Activated CD8-positive, alpha-beta memory T cell treated with anti-CD3 and anti-CD28 coated beads for 36 hours (primary cell): ENCODE results near the gene FANCD2. TPM values are rescaled to one million over a fixed set of nuclear protein-coding genes. Genes with fewer than 3 reads are reported as not detected.
"Not testable (repeated sequence)": the region's sequence is repeated elsewhere in the genome, so short reads cannot be mapped to it uniquely, and the experiment has no call there.

Experiments used
- CTCF ChIA-PET: fragments of 350-600 bp; sonication (Branson Sonifier 250); formaldehyde crosslinking; loops from one replicate; lab custom pipeline; 2021; ENCODE audit warnings: antibody characterized with exemption; lab: Charles Lee
- POLR2A ChIA-PET: fragments of 350-600 bp; sonication (Branson Sonifier 250); formaldehyde crosslinking; loops from one replicate; lab custom pipeline; 2021; ENCODE audit warnings: antibody characterized with exemption; lab: Charles Lee
- total RNA-seq, 2 experiments: library from RNA; stranded (reverse); gene quantifications; one replicate each; pipeline ENCODE4 v1.2.3, GENCODE V29; 2021

FANCD2 gene
- total RNA-seq, 2 experiments from 2014 or later: 67.2 to 71.4 TPM

GRCh38 chr3:10088256-10088655, 62.0 kb downstream of the FANCD2 start:
- ChIA-PET CTCF (no interaction called here), POLR2A (no interaction called here)

GRCh38 chr3:10090179-10090578, 63.9 kb downstream of the FANCD2 start:
- ChIA-PET POLR2A (no interaction called here), CTCF (no interaction called here)

- POLR2A ChIA-PET, CTCF ChIA-PET: not testable (repeated sequence)
These were observed 64.5 kb downstream of the FANCD2 start for GRCh38 chr3:10090774-10091173.

GRCh38 chr3:10091387-10091786, 65.2 kb downstream of the FANCD2 start:
- CTCF ChIA-PET, POLR2A ChIA-PET: not testable (repeated sequence)

GRCh38 chr3:10093678-10094077, 67.4 kb downstream of the FANCD2 start:
- POLR2A ChIA-PET: no interaction called here
- CTCF ChIA-PET: no interaction called here

GRCh38 chr3:10099041-10099440, 72.8 kb downstream of the FANCD2 start:
- ChIA-PET CTCF (interaction anchor here (0.6 kb wide), 1 partner anchor 11 kb away, joined by 3 read pairs; no protein-coding TSS in a partner anchor), POLR2A (no interaction called here)

- ChIA-PET CTCF (no interaction called here), POLR2A (no interaction called here)
These were observed 80.7 kb downstream of the FANCD2 start for GRCh38 chr3:10106919-10107318.

GRCh38 chr3:10108091-10108490, 81.9 kb downstream of the FANCD2 start, which contains the start of gene FANCD2OS:
Gene FANCD2OS, minus strand, starts transcription at chr3:10108255. Its CDS starts 3,481 bp downstream, at chr3:10104774.
- ChIA-PET POLR2A (no interaction called here), CTCF (no interaction called here)

GRCh38 chr3:10115326-10116137, 89.3 kb downstream of the FANCD2 start, which contains the start of gene BRK1:
Gene BRK1, plus strand, starts transcription at chr3:10115675. Its CDS starts 27 bp downstream, at chr3:10115702.
- CTCF ChIA-PET: interaction anchor here (0.7 to 1.1 kb wide), 2 partner anchors 108 to 146 kb away, joined by 3 read pairs; no protein-coding TSS in a partner anchor
- POLR2A ChIA-PET: interaction anchor here (0.6 to 1.7 kb wide), 13 partner anchors 8 to 295 kb away, joined by 3 to 6 read pairs (median 4); no protein-coding TSS in a partner anchor

- CTCF ChIA-PET: no interaction called here
- POLR2A ChIA-PET: interaction anchor here (1.7 kb wide), 1 partner anchor 14 kb away, joined by 3 read pairs; no protein-coding TSS in a partner anchor
These were observed 89.9 kb downstream of the FANCD2 start for GRCh38 chr3:10116138-10116460.

- ChIA-PET POLR2A (interaction anchor here (1.7 kb wide), 1 partner anchor 13 kb away, joined by 3 read pairs; no protein-coding TSS in a partner anchor), CTCF (no interaction called here)
These were observed 90.7 kb downstream of the FANCD2 start for GRCh38 chr3:10116928-10117327.

- ChIA-PET CTCF (interaction anchor here (0.9 kb wide), 1 partner anchor 10 kb away, joined by 4 read pairs; no protein-coding TSS in a partner anchor), POLR2A (interaction anchor here (0.7 kb wide), 1 partner anchor 10 kb away, joined by 3 read pairs; no protein-coding TSS in a partner anchor)
These were observed 93.1 kb downstream of the FANCD2 start for GRCh38 chr3:10119376-10119775.

GRCh38 chr3:10121064-10121463, 94.8 kb downstream of the FANCD2 start:
- ChIA-PET CTCF (interaction anchor here (0.5 kb wide), 1 partner anchor 38 kb away, joined by 3 read pairs; no protein-coding TSS in a partner anchor), POLR2A (no interaction called here)

GRCh38 chr3:10122724-10123123, 96.5 kb downstream of the FANCD2 start:
- CTCF ChIA-PET: interaction anchor here (0.6 to 0.9 kb wide), 2 partner anchors 42 to 112 kb away, joined by 3 read pairs; partner anchors contain the start of gene IRAK2
- POLR2A ChIA-PET: interaction anchor here (0.6 to 0.7 kb wide), 3 partner anchors 91 to 377 kb away, joined by 3 to 4 read pairs (median 3); no protein-coding TSS in a partner anchor

GRCh38 chr3:10135872-10136271, 109.6 kb downstream of the FANCD2 start:
- CTCF ChIA-PET: interaction anchor here (1.1 kb wide), 1 partner anchor 112 kb away, joined by 3 read pairs; the partner anchor contains the start of gene TATDN2
- POLR2A ChIA-PET: interaction anchor here (0.8 kb wide), 1 partner anchor 112 kb away, joined by 3 read pairs; the partner anchor contains the start of gene TATDN2

GRCh38 chr3:10136426-10137005, 110.3 kb downstream of the FANCD2 start:
- POLR2A ChIA-PET: no interaction called here
- CTCF ChIA-PET: interaction anchor here (1.1 kb wide), 1 partner anchor 112 kb away, joined by 3 read pairs; the partner anchor contains the start of gene TATDN2

GRCh38 chr3:10137178-10137577, 110.9 kb downstream of the FANCD2 start:
- ChIA-PET POLR2A (no interaction called here), CTCF (no interaction called here)

- CTCF ChIA-PET: interaction anchor here (0.9 to 1.9 kb wide), 3 partner anchors 85 to 146 kb away, joined by 3 to 5 read pairs (median 3); no protein-coding TSS in a partner anchor
- POLR2A ChIA-PET: interaction anchor here (0.6 to 1.0 kb wide), 7 partner anchors 49 to 155 kb away, joined by 3 to 7 read pairs (median 4); partner anchors contain the start of gene TATDN2
These were observed 114.8 kb downstream of the FANCD2 start for GRCh38 chr3:10140996-10141546.
